ENCODE data around the gene NSUN3.

DNA sequence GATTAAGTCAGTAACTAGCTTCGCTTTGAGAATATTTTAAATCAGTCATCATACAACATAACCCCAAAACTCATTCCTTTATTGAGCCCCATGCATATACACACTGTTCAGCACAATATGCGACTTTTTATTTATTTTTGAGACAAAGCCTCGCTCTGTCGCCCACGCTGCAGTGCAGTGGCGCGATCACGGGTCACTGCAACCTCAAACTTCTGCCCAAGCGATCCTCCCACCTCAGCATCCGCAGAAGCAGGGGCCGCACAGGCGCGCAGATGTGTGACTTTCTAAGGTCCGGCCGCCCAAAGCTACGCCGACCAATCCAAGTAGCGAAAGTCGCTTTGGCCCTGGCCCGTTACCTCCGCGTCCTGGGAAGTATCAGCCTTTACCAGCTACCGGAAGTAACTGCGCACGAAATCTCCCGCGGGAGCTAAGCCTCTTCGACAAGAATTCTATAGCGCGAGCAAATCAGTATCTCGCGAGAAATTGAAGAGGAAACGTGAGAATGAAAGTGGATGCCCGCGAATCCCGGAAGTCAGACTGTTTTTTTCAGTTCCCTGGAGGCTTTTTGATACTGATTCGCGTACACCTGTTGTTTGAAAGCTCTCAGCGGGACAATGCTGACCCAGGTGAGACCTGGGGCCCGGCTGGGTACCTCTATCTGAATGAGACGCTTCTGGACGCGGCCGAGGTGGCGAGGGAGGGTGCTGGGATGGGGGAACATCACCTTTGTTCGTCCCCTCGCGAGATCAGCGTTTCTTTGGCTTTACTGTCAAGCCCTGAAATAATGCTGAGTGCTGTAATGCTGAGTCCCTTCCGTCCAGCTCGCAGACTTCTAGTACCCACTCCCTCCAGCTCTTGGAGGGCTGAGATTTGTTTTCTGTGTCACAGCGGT, at the start of gene NSUN3, which contains the start of gene DHFR2:
- TF ChIP-seq, protein P1, sequence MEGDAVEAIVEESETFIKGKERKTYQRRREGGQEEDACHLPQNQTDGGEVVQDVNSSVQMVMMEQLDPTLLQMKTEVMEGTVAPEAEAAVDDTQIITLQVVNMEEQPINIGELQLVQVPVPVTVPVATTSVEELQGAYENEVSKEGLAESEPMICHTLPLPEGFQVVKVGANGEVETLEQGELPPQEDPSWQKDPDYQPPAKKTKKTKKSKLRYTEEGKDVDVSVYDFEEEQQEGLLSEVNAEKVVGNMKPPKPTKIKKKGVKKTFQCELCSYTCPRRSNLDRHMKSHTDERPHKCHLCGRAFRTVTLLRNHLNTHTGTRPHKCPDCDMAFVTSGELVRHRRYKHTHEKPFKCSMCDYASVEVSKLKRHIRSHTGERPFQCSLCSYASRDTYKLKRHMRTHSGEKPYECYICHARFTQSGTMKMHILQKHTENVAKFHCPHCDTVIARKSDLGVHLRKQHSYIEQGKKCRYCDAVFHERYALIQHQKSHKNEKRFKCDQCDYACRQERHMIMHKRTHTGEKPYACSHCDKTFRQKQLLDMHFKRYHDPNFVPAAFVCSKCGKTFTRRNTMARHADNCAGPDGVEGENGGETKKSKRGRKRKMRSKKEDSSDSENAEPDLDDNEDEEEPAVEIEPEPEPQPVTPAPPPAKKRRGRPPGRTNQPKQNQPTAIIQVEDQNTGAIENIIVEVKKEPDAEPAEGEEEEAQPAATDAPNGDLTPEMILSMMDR (IDR thresholded peaks at IDR 0.05) = no peak
- TF ChIP-seq POLR2A (IDR thresholded peaks at IDR 0.05) = peak; percentile 53
